NCI-H2081 treated with DMSO at 0.1 percent for 48 hours (cell line): ENCODE data around the gene FRMD5.
"Not testable (repeated sequence)": the region's sequence is repeated elsewhere in the genome, so short reads cannot be mapped to it uniquely, and the experiment has no call there.

Experiments used
- DNase-seq: peaks from one replicate; lab custom pipeline; 2025; lab: John Stamatoyannopoulos, UW

The FRMD5 gene

GRCh38 chr15:43887901-43888300 is 307.2 kb downstream of the FRMD5 start:
- no peak for DNase-seq

GRCh38 chr15:43886558-43886957 is 308.5 kb downstream of the FRMD5 start:
- DNase-seq: no peak

- DNase-seq: no peak
Measured at GRCh38 chr15:43883571-43883970, 311.5 kb downstream of the FRMD5 start.

GRCh38 chr15:43881944-43882343 is 313.1 kb downstream of the FRMD5 start:
- no peak for DNase-seq

GRCh38 chr15:43881245-43881644 is 313.8 kb downstream of the FRMD5 start:
- no peak for DNase-seq

GRCh38 chr15:43880406-43881194 is 314.5 kb downstream of the FRMD5 start:
- DNase-seq: no peak

- no peak for DNase-seq
Measured at GRCh38 chr15:43879386-43880355, 315.4 kb downstream of the FRMD5 start.

- no peak for DNase-seq
Measured at GRCh38 chr15:43878446-43878845, 316.6 kb downstream of the FRMD5 start.

- DNase-seq: no peak
Measured at GRCh38 chr15:43877371-43877770, 317.7 kb downstream of the FRMD5 start.

- no peak for DNase-seq
Measured at GRCh38 chr15:43876872-43877271, 318.2 kb downstream of the FRMD5 start.

- DNase-seq: no peak
Measured at GRCh38 chr15:43873651-43874050, 321.4 kb downstream of the FRMD5 start.

- DNase-seq: no peak
Measured at GRCh38 chr15:43872416-43873020, 322.6 kb downstream of the FRMD5 start.

GRCh38 chr15:43871835-43872234 is 323.2 kb downstream of the FRMD5 start:
- no peak for DNase-seq

GRCh38 chr15:43868406-43868805 is 326.7 kb downstream of the FRMD5 start:
- no peak for DNase-seq

- no peak for DNase-seq
Measured at GRCh38 chr15:43867096-43867495, 328.0 kb downstream of the FRMD5 start.

GRCh38 chr15:43866636-43867035 is 328.4 kb downstream of the FRMD5 start:
- not testable (repeated sequence) for DNase-seq

- DNase-seq: no peak
Measured at GRCh38 chr15:43859546-43859945, 335.5 kb downstream of the FRMD5 start.

GRCh38 chr15:43854801-43855200 is 340.3 kb downstream of the FRMD5 start:
- no peak for DNase-seq

GRCh38 chr15:43852607-43853006 is 342.5 kb downstream of the FRMD5 start:
- DNase-seq: no peak

GRCh38 chr15:43851251-43851650 is 343.8 kb downstream of the FRMD5 start:
- DNase-seq: no peak

- DNase-seq: no peak
Measured at GRCh38 chr15:43845421-43845820, 349.6 kb downstream of the FRMD5 start.

GRCh38 chr15:43832485-43832884 is 362.6 kb downstream of the FRMD5 start:
- DNase-seq: not testable (repeated sequence)
